Measurements from ENCODE around the gene OAT. TPM values are rescaled to one million over a fixed set of nuclear protein-coding genes. Genes with fewer than 3 reads are reported as not detected.

Gene OAT
- total and polyA plus RNA-seq, 10 of the 15 experiments (the other 5 are each of a cell fraction or from before 2014, with no cell fraction given): 1.2 to 9.8 (median 1.6) TPM

- peaks cover 0 to 1% of the 10 kb centered on the region in 2 experiments; a peak in 2 of 4 replicates for H3K27me3 ChIP-seq (replicated peaks in 1 of 2; ENCODE audit: control insufficient read depth in 2 of 2, insufficient read depth in 2 of 2, low read length in 1 of 2)
- H4K20me1 ChIP-seq (ENCODE audit: control insufficient read depth, insufficient read depth): no peaks in the 10 kb centered on the region
- no TSS peak for BruUV-seq (replicated peaks)
- no peak for TF ChIP-seq PRDM15 (CRISPR knock-in tag; IDR thresholded peaks at IDR 0.05)
- TF ChIP-seq EED (IDR thresholded peaks at IDR 0.05; ENCODE audit: low read depth): no peak
- no peak for TF ChIP-seq EP300 (IDR thresholded peaks at IDR 0.05; ENCODE audit: borderline replicate concordance in 1 of 2, control insufficient read depth in 1 of 2, low read depth in 2 of 2, low read length in 2 of 2)
- WGBS (ENCODE audit: insufficient coverage, insufficient replicate concordance, low lambda C conversion rate, missing lambda C conversion rate): 46% methylated on average over 10 of the region's 10 CpGs
- no peak for DNase-seq (ENCODE audit: low read depth, low spot score)
- RAD21 ChIA-PET (ENCODE audit: unreplicated experiment): interaction anchor here (1.7 to 6.0 kb wide), 2 partner anchors 165 to 391 kb away, joined by 5 to 90 read pairs; no protein-coding TSS in a partner anchor
- no peak overlapping the region for H2AFZ ChIP-seq (ENCODE audit: control insufficient read depth, low read depth, low read length)
- no peak for FAIRE-seq
- H3K4me3 ChIP-seq: no peak overlapping the region
- no peaks in the 10 kb centered on the region for H3K36me3 ChIP-seq (ENCODE audit: control insufficient read depth in 2 of 2, insufficient read depth in 2 of 2, low read length in 1 of 2)
- POLR2A ChIA-PET: no interaction called here
- no peak overlapping the region for H3K27ac ChIP-seq (ENCODE audit: control insufficient read depth, insufficient read depth)
- no peak overlapping the region for H3K9ac ChIP-seq (ENCODE audit: control insufficient read depth, insufficient read depth, low read length)
- no peak for ATAC-seq
- in situ Hi-C loops (cut with MboI) (loop anchor here (5.0 to 10.0 kb wide), 2 partner anchors 390 to 802 kb away; no protein-coding TSS in a partner anchor), intact Hi-C loops (cut with micrococcal nuclease; ENCODE audit: unreplicated experiment) (loop anchor here (5.0 to 10.0 kb wide), 2 partner anchors 132 to 270 kb away; no protein-coding TSS in a partner anchor)
- CTCF ChIA-PET: interaction anchor here (1.4 to 3.8 kb wide), 2 partner anchors 129 to 392 kb away, joined by 6 to 13 read pairs; no protein-coding TSS in a partner anchor
- no peaks in the 10 kb centered on the region for H3K4me1 ChIP-seq (ENCODE audit: control insufficient read depth, insufficient read depth, low read length)
- SMC1A ChIA-PET (ENCODE audit: uncharacterized antibody, unreplicated experiment): no interaction called here
- no peaks in the 10 kb centered on the region for H3K9me3 ChIP-seq (replicated peaks; ENCODE audit: control insufficient read depth, insufficient read depth, low read length)
- H3K79me2 ChIP-seq (ENCODE audit: control insufficient read depth, insufficient read depth, low read length): no peaks in the 10 kb centered on the region
- no peak overlapping the region for H3K4me2 ChIP-seq (ENCODE audit: control insufficient read depth, insufficient read depth)
Observed at GRCh38 chr10:124387078-124387874, 31.4 kb downstream of the OAT start.

All from GM12878 (cell line).